Bronchial epithelial cell (primary cell): ENCODE measurements around the gene IL10. TPM values are rescaled to one million over a fixed set of nuclear protein-coding genes. Genes with fewer than 3 reads are reported as not detected.
"Not testable (repeated sequence)": the region's sequence is repeated elsewhere in the genome, so short reads cannot be mapped to it uniquely, and the experiment has no call there.

ENCODE experiments used
- DNase-seq: peaks from one replicate; pipeline ENCODE4 v3.0.0-alpha.2; 2010; ENCODE audit warnings: low read depth
- FAIRE-seq: peaks from 2 replicates; lab custom pipeline; 2011; peaks lifted over from hg19 to GRCh38; lab: Jason Lieb, UNC
- H3K27me3 ChIP-seq: 2 replicates; pipeline ENCODE4 v1.5.1; 2011; ENCODE audit warnings: low read length; ENCODE audit not compliant: control insufficient read depth, insufficient read depth
- H3K36me3 ChIP-seq: 2 replicates; pipeline ENCODE4 v1.5.1; 2011; ENCODE audit warnings: low read length; ENCODE audit not compliant: control insufficient read depth, insufficient read depth
- H3K4me3 ChIP-seq: 2 replicates; pipeline ENCODE4 v1.5.1; 2011; ENCODE audit warnings: mild to moderate bottlenecking, low read depth, low read length, control low read depth
- total RNA-seq: library from RNA; depleted of rRNA; stranded (reverse); fragments of >200 nt; gene quantifications from 2 replicates; pipeline ENCODE4 v1.2.1, GENCODE V29; 2014
- TF ChIP-seq, protein P1 (sequence below): IDR thresholded peaks from 2 replicates; pipeline ENCODE4 v1.5.1; 2011; ENCODE audit warnings: mild to moderate bottlenecking, moderate library complexity, low read length, control low read depth, inconsistent platforms; ENCODE audit not compliant: insufficient read depth, severe bottlenecking

IL10 gene
- total RNA-seq, 1 donor from 2014 or later = not detected

- no peak for FAIRE-seq
These were observed 3.0 kb downstream of the IL10 start for GRCh38 chr1:206769304-206769731.

DNA sequence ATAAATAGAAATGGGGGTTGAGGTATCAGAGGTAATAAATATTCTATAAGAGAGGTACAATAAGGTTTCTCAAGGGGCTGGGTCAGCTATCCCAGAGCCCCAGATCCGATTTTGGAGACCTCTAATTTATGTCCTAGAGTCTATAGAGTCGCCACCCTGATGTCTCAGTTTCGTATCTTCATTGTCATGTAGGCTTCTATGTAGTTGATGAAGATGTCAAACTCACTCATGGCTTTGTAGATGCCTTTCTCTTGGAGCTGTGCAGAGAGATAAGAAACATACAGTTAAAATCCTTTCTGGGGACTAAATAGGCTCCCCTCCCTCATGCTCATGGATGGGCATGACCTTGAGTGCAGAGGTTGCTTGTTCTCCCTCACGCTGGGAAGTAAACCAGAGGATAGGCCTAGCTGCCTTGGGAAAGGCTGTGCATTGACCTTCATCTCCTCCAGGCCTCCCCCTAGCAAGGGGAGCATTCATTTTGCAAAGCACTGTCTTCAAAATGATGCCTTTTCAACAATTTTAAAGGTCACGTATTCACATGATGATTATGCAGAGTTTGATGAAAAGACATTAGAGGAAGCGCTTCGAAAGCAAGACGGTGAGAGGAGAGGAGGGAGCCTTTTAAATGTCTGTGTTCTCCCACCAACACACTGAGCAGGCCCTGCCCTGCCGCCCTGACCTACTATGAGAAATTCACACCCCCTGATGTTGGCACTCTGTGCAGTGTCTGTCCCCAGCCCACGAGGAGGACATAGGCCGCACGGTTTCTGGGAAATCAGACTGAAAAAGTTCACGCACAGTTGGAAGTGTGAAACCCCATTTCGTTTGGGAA, 3.6 kb downstream of the IL10 start:
- FAIRE-seq = no peak
- Histone ChIP-seq H3K4me3 (no peak overlapping the region), H3K36me3 (no peaks in the 10 kb centered on the region), H3K27me3 (peaks cover 13% of the 10 kb centered on the region)
- TF ChIP-seq, protein P1, sequence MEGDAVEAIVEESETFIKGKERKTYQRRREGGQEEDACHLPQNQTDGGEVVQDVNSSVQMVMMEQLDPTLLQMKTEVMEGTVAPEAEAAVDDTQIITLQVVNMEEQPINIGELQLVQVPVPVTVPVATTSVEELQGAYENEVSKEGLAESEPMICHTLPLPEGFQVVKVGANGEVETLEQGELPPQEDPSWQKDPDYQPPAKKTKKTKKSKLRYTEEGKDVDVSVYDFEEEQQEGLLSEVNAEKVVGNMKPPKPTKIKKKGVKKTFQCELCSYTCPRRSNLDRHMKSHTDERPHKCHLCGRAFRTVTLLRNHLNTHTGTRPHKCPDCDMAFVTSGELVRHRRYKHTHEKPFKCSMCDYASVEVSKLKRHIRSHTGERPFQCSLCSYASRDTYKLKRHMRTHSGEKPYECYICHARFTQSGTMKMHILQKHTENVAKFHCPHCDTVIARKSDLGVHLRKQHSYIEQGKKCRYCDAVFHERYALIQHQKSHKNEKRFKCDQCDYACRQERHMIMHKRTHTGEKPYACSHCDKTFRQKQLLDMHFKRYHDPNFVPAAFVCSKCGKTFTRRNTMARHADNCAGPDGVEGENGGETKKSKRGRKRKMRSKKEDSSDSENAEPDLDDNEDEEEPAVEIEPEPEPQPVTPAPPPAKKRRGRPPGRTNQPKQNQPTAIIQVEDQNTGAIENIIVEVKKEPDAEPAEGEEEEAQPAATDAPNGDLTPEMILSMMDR = no peak
- DNase-seq = no peak

More at GRCh38 chr1:206769304-206769731, 3.0 kb downstream of the IL10 start:
- no peak for DNase-seq
- TF ChIP-seq, protein P1 = no peak
- Histone ChIP-seq H3K36me3 (no peaks in the 10 kb centered on the region), H3K27me3 (peaks cover 16% of the 10 kb centered on the region), H3K4me3 (no peak overlapping the region)

- no peak overlapping the region for H3K4me3 ChIP-seq
- FAIRE-seq = no peak
- no peaks in the 10 kb centered on the region for H3K36me3 ChIP-seq
- TF ChIP-seq, protein P1 = no peak
- peaks cover 10% of the 10 kb centered on the region for H3K27me3 ChIP-seq
- DNase-seq = peak; percentile 28
These were observed 5.9 kb downstream of the IL10 start for GRCh38 chr1:206766251-206766856.

DNA sequence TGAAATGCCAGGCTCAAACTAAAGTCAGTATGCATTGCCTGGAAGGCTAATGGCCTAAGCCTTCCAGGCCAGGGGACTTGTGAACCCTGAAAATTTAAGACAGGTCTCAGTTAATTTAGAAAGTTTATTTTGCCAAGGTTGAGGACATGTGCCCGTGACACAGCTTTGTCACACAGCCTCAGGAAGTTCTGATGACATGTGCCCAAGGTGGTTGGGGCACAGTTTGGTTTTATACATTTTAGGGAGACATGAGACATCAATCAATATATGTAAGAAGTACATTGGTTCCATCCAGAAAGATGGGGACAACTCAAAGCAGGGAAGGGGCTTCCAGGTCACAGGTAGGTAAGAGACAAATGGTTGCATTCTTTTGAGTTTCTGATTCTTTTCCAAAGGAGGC, 6.5 kb downstream of the IL10 start:
- not testable (repeated sequence) for DNase-seq, H3K36me3 ChIP-seq, FAIRE-seq, H3K4me3 ChIP-seq, H3K27me3 ChIP-seq

DNA sequence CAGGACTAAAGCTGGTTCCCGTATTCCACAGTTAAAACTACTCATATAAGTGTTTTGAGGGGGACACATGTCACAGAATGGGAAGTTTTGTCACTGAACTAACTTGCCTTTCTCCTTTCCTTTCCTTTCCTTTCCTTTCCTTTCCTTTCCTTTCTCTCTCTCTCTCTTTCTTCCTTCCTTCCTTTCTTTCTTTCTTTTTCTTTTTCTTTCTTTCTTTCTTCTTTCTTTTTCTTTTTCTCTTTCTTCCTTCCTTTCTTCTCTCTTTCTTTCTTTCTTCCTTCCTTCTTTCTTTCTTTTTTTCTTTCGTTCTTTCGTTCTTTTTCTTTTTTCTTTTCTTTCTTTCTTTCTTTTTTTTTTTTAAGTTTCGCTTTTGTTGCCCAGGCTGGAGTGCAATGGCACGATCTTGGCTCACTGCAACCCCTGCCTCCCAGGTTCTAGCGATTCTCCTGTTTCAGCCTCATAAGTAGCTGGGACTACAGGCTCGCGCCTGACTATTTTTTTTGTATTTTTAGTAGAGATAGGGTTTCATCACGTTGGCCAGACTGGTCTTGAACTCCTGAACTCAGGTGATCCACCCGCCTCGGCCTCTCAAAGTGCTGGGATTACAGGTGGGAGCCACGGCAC, 9.4 kb downstream of the IL10 start:
- H3K27me3 ChIP-seq, H3K36me3 ChIP-seq, H3K4me3 ChIP-seq, DNase-seq, FAIRE-seq: not testable (repeated sequence)

DNA sequence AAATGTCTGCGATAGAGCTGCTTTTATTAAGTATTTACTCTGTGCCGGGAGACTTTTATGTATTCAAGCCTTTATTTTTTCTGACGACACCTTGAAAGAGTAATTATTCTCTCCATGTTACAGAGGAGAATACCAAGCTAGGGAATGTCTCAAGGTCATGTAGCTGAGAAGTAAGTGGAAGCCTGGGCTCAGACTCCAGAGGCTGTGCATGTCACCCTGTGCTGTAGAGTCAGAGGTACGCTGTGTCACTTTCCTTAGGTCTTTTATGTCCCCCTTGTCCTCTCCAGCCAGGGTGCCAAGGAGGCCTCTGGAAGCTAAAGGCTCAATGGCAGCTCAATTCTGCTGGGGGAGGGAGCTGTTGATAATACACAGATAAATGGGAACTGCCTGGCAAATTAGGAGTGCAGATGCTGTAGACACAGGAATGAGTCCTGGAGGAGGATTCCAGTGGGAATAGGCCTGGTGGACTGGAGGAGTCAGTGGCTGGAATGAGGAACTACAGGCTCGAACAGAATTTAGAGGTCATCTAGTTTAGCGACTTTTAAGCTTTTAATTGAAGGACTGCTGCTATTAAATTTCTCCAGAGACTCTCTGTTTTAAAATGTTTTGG, 11.0 kb downstream of the IL10 start:
- no peak for DNase-seq
- TF ChIP-seq, protein P1 = no peak
- FAIRE-seq = no peak
- peaks cover 6% of the 10 kb centered on the region for H3K27me3 ChIP-seq
- no peak overlapping the region for H3K4me3 ChIP-seq
- no peaks in the 10 kb centered on the region for H3K36me3 ChIP-seq
